ENCODE results near the gene TMEM233. TPM values are rescaled to one million over a fixed set of nuclear protein-coding genes. Genes with fewer than 3 reads are reported as not detected.

TMEM233 gene
- total and polyA plus RNA-seq, 4 donors = 0.13 to 0.80 (median 0.31) TPM

- DNase-seq = no peak
- Histone ChIP-seq H3K27ac (ENCODE audit: low read depth in 1 of 2, low read length in 1 of 2) (no peak overlapping the region), H3K36me3 (ENCODE audit: control insufficient read depth in 4 of 4, insufficient read depth in 4 of 4, low read length in 4 of 4) (peaks cover 0 to 4% (median 2%) of the 10 kb centered on the region in 4 donors), H3K9me3 (ENCODE audit: control insufficient read depth in 4 of 4, insufficient read depth in 3 of 4, low read length in 3 of 4) (no peaks in the 10 kb centered on the region), H3K4me1 (ENCODE audit: control insufficient read depth in 5 of 5, insufficient read depth in 5 of 5, low read length in 5 of 5) (peaks cover 0 to 23% (median 10%) of the 10 kb centered on the region in 5 donors), H3K27me3 (ENCODE audit: control insufficient read depth in 3 of 3, insufficient read depth in 3 of 3, low read length in 2 of 3) (no peaks in the 10 kb centered on the region), H3K4me3 (no peak overlapping the region), H3K9ac (ENCODE audit: insufficient read depth in 1 of 2, low read length in 2 of 2) (no peak overlapping the region)
- 92 to 95% methylated on average over 13 of the region's 13 CpGs for WGBS, 2 donors
- no peak for ATAC-seq (ENCODE audit: insufficient read depth, low FRiP score)
- TF ChIP-seq, protein P1, sequence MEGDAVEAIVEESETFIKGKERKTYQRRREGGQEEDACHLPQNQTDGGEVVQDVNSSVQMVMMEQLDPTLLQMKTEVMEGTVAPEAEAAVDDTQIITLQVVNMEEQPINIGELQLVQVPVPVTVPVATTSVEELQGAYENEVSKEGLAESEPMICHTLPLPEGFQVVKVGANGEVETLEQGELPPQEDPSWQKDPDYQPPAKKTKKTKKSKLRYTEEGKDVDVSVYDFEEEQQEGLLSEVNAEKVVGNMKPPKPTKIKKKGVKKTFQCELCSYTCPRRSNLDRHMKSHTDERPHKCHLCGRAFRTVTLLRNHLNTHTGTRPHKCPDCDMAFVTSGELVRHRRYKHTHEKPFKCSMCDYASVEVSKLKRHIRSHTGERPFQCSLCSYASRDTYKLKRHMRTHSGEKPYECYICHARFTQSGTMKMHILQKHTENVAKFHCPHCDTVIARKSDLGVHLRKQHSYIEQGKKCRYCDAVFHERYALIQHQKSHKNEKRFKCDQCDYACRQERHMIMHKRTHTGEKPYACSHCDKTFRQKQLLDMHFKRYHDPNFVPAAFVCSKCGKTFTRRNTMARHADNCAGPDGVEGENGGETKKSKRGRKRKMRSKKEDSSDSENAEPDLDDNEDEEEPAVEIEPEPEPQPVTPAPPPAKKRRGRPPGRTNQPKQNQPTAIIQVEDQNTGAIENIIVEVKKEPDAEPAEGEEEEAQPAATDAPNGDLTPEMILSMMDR (IDR thresholded peaks at IDR 0.05; ENCODE audit: control extremely low read depth, extremely low read depth) = no peak
Observed at GRCh38 chr12:119686776-119687175, 93.2 kb downstream of the TMEM233 start.

GRCh38 chr12:119687406-119687805 lies 93.8 kb downstream of the TMEM233 start:
- no peak overlapping the region for H3K27ac ChIP-seq (ENCODE audit: low read depth in 1 of 2, low read length in 1 of 2)
- H3K9ac ChIP-seq (ENCODE audit: insufficient read depth in 1 of 2, low read length in 2 of 2) = no peak overlapping the region
- H3K4me3 ChIP-seq = no peak overlapping the region
- DNase-seq (no peak), ATAC-seq (ENCODE audit: insufficient read depth, low FRiP score) (no peak)
- peaks cover 0 to 2% (median under 1%) of the 10 kb centered on the region in 4 donors for H3K36me3 ChIP-seq (ENCODE audit: control insufficient read depth in 4 of 4, insufficient read depth in 4 of 4, low read length in 4 of 4)
- H3K4me1 ChIP-seq (ENCODE audit: control insufficient read depth in 5 of 5, insufficient read depth in 5 of 5, low read length in 5 of 5) = peaks cover 0 to 29% (median 13%) of the 10 kb centered on the region in 5 donors
- no peaks in the 10 kb centered on the region for H3K9me3 ChIP-seq (ENCODE audit: control insufficient read depth in 4 of 4, insufficient read depth in 3 of 4, low read length in 3 of 4)
- TF ChIP-seq, protein P1 (IDR thresholded peaks at IDR 0.05; ENCODE audit: control extremely low read depth, extremely low read depth) = no peak
- 79 to 80% methylated on average over 14 of the region's 14 CpGs for WGBS, 2 donors
- H3K27me3 ChIP-seq (ENCODE audit: control insufficient read depth in 3 of 3, insufficient read depth in 3 of 3, low read length in 2 of 3) = no peaks in the 10 kb centered on the region

- 97 to 99% methylated on average over 9 of the region's 9 CpGs for WGBS, 2 donors
- TF ChIP-seq, protein P1 (IDR thresholded peaks at IDR 0.05; ENCODE audit: control extremely low read depth, extremely low read depth) = no peak
- Histone ChIP-seq H3K9ac (ENCODE audit: insufficient read depth in 1 of 2, low read length in 2 of 2) (no peak overlapping the region), H3K4me1 (ENCODE audit: control insufficient read depth in 5 of 5, insufficient read depth in 5 of 5, low read length in 5 of 5) (peaks cover 0 to 33% (median 18%) of the 10 kb centered on the region in 5 donors), H3K9me3 (ENCODE audit: control insufficient read depth in 4 of 4, insufficient read depth in 3 of 4, low read length in 3 of 4) (no peaks in the 10 kb centered on the region), H3K36me3 (ENCODE audit: control insufficient read depth in 4 of 4, insufficient read depth in 4 of 4, low read length in 4 of 4) (peaks cover 0 to 2% (median under 1%) of the 10 kb centered on the region in 4 donors), H3K4me3 (no peak overlapping the region), H3K27ac (ENCODE audit: low read depth in 1 of 2, low read length in 1 of 2) (no peak overlapping the region), H3K27me3 (ENCODE audit: control insufficient read depth in 3 of 3, insufficient read depth in 3 of 3, low read length in 2 of 3) (no peaks in the 10 kb centered on the region)
- DNase-seq = no peak
- ATAC-seq (ENCODE audit: insufficient read depth, low FRiP score) = no peak
Observed at GRCh38 chr12:119687879-119688278, 94.3 kb downstream of the TMEM233 start.

DNA sequence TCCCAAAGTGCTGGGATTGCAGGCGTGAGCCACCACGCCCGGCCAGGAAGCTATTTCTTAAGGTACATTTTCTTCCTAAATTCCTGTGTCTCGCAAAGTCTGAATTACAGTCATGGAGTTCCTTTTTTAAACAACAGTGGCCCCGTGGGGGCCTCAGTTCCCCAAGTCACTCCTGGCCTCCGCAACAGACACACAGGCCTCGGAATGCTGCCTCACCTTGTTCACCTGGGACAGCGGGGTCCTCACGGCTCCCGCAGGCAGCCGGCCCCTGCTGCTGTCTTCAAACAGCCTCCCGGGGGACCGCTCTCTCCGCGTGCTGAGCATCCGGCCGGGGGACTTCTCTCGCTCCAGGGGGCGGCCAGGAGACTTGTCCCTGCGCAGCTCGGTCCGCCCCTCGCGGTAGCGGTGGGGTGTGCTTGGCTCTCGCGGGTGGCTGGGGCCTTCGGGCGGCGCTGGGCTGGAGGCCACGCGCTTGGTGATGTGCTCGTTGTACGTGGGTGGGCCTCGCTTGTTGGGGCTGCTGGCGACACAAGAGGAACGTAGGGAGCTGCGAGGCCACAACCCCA lies 96.4 kb downstream of the TMEM233 start:
- H3K36me3 ChIP-seq (ENCODE audit: control insufficient read depth in 4 of 4, insufficient read depth in 4 of 4, low read length in 4 of 4) = peaks cover 0 to 2% (median under 1%) of the 10 kb centered on the region in 4 donors
- H3K27me3 ChIP-seq (ENCODE audit: control insufficient read depth in 3 of 3, insufficient read depth in 3 of 3, low read length in 2 of 3) = no peaks in the 10 kb centered on the region
- WGBS, 2 donors = 94 to 98% methylated on average over 38 of the region's 38 CpGs
- H3K27ac ChIP-seq (ENCODE audit: low read depth in 1 of 2, low read length in 1 of 2) = no peak overlapping the region
- TF ChIP-seq, protein P1 (IDR thresholded peaks at IDR 0.05; ENCODE audit: control extremely low read depth, extremely low read depth) = no peak
- ATAC-seq (ENCODE audit: insufficient read depth, low FRiP score) = no peak
- DNase-seq = no peak
- peaks cover 0 to 33% (median 24%) of the 10 kb centered on the region in 5 donors for H3K4me1 ChIP-seq (ENCODE audit: control insufficient read depth in 5 of 5, insufficient read depth in 5 of 5, low read length in 5 of 5)
- no peaks in the 10 kb centered on the region for H3K9me3 ChIP-seq (ENCODE audit: control insufficient read depth in 4 of 4, insufficient read depth in 3 of 4, low read length in 3 of 4)
- H3K9ac ChIP-seq (ENCODE audit: insufficient read depth in 1 of 2, low read length in 2 of 2) = no peak overlapping the region
- H3K4me3 ChIP-seq = no peak overlapping the region
